Stimulated activated naive B cell treated with anti-CD40 and anti-IgM and Interleukin-4, amounts not matched to agents 10 μg/mL and 1 μg/mL and 100 μg/mL, for 72 hours (primary cell): ENCODE data around the gene LRMDA.

Experiments
- ATAC-seq, 2 donors: fragments of 150-1000 bp; cut with Tn5 transposase; replicated peaks; 2 replicates each; pipeline ENCODE4 v1.10.0; 2021; ENCODE audit warnings: moderate library complexity in 1 of 2
- DNase-seq: peaks from one replicate; pipeline ENCODE4 v3.0.0; 2021
- H3K27ac Mint-ChIP-seq: one replicate; pipeline ENCODE4 v1.8.0; 2022; ENCODE audit warnings: mild to moderate bottlenecking, mixed read lengths
- H3K27me3 Mint-ChIP-seq, 2 donors: one replicate each; pipeline ENCODE4 v1.8.0; 2022; ENCODE audit warnings: mixed read lengths in 2 of 2
- H3K36me3 Mint-ChIP-seq, 2 donors: one replicate each; pipeline ENCODE4 v1.8.0; 2022; ENCODE audit warnings: mixed read lengths in 2 of 2, mild to moderate bottlenecking in 1 of 2
- H3K4me1 Mint-ChIP-seq, 2 donors: one replicate each; pipeline ENCODE4 v1.8.0; 2022; ENCODE audit warnings: mixed read lengths in 2 of 2, mild to moderate bottlenecking in 1 of 2
- H3K4me3 Mint-ChIP-seq, 2 donors: one replicate each; pipeline ENCODE4 v1.8.0; 2022; ENCODE audit warnings: mild to moderate bottlenecking in 2 of 2, mixed read lengths in 2 of 2, moderate library complexity in 1 of 2
- H3K9me3 Mint-ChIP-seq, 2 donors: one replicate each; pipeline ENCODE4 v1.8.0; 2022; ENCODE audit warnings: mixed read lengths in 2 of 2, mild to moderate bottlenecking in 1 of 2

LRMDA gene

DNA sequence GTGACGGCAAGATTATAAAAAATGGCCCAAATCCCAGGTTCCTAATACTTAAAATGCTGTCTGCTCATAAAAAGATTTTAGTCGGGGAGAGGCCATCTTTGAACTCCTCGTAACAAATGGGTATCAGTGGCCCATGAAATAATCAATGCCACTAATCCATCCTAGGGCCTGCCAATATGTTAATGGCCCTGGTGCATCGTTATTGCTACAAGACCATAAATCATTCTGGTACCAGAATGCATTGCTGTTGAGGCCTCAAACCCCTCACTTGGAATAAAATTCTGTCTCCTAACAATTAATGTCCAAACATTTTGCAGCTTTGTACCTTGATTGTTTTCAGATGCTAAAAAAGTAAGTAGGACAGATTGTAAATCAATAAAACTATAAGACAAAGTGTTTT is 290.6 kb downstream of the LRMDA start:
- Mint-ChIP-seq H3K36me3 (no peaks in the 10 kb centered on the region), H3K27me3 (no peaks in the 10 kb centered on the region)

DNA sequence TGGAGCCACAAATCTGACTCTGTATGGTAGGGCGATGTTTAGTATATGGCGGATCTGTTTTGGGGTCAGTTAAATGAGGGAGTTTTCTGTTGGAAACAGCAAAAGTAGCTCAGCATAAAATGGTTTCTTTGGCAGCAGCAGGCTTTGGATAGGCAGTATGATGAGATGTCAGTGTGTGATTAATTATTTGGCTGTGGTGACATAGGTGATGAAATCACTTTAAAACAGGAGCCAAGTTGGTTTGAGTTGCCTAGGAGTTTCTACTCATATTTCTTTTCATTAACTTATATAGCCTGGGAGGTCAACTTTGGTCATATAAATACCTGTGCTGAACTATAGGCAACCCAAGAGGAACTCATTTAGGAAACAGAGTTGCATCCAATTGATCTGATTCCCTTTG is 291.2 kb downstream of the LRMDA start:
- no peak for DNase-seq
- Mint-ChIP-seq H3K27ac (no peak overlapping the region), H3K36me3 (no peaks in the 10 kb centered on the region), H3K4me3 (no peak overlapping the region), H3K9me3 (no peaks in the 10 kb centered on the region), H3K4me1 (no peaks in the 10 kb centered on the region), H3K27me3 (no peaks in the 10 kb centered on the region)
- ATAC-seq, result no peak

More for the DNA sequence above, 290.6 kb downstream of the LRMDA start:
- DNase-seq, result no peak
- no peak overlapping the region for H3K27ac Mint-ChIP-seq
- no peaks in the 10 kb centered on the region for H3K4me1 Mint-ChIP-seq
- H3K9me3 Mint-ChIP-seq, result no peaks in the 10 kb centered on the region
- ATAC-seq, result no peak
- H3K4me3 Mint-ChIP-seq, result no peak overlapping the region

- ATAC-seq (no peak), DNase-seq (no peak)
- Mint-ChIP-seq H3K27ac (no peak overlapping the region), H3K27me3 (no peaks in the 10 kb centered on the region), H3K36me3 (no peaks in the 10 kb centered on the region), H3K9me3 (no peaks in the 10 kb centered on the region), H3K4me3 (no peak overlapping the region), H3K4me1 (no peaks in the 10 kb centered on the region)
Observed at GRCh38 chr10:75723319-75723980, 292.0 kb downstream of the LRMDA start.

GRCh38 chr10:75724047-75724446 is 292.6 kb downstream of the LRMDA start:
- no peak overlapping the region for H3K4me3 Mint-ChIP-seq
- H3K27me3 Mint-ChIP-seq, result no peaks in the 10 kb centered on the region
- H3K27ac Mint-ChIP-seq, result no peak overlapping the region
- no peaks in the 10 kb centered on the region for H3K36me3 Mint-ChIP-seq
- H3K9me3 Mint-ChIP-seq, result no peaks in the 10 kb centered on the region
- ATAC-seq, result no peak
- DNase-seq, result no peak
- no peaks in the 10 kb centered on the region for H3K4me1 Mint-ChIP-seq

DNA sequence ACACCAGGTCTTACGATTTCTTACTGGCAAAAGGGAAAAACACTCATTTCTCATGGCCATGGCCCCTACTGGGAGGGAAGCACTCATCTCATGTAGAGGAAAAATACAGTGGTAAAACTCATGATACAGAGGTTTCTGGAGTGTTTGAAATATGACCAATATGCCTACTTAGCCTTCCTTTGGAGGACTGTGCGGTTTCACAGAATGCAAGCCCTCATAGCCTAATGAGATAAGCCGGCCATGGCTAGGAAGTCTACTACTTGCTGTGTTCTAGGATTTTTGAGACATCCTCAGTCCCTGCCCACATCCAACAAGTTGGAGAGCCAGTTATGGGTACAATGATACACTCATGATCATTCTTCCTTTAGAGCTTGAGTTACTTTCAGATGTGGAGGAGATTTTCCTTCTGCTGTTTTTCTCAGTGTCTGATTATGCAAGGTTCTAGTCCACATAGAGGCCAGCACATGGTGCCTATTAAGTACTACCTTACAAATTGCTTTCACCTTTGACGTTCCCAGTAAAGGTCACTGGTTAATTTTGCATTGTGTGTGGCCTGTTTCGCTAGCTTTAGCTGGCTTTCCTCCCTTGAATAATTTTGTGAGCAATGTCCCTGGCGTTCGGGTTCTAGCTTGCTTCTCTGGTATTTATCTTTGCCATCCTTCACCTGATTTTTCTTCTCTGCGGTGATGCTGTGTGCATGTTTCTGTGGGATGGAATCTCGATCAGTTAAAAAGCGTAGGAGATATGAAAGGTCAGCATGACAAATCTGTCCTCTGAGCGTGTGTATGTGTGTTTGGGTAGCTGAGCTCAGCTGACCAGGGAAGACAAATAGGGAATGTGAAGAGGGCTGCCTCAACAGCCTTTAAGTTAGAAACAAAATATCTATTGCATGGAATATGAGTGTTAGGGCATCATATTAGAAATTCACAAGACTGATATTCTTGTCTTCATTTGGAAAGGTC is 295.4 kb downstream of the LRMDA start:
- H3K9me3 Mint-ChIP-seq, result no peaks in the 10 kb centered on the region
- no peaks in the 10 kb centered on the region for H3K27me3 Mint-ChIP-seq
- H3K4me3 Mint-ChIP-seq, result no peak overlapping the region
- ATAC-seq (no peak), DNase-seq (no peak)
- H3K4me1 Mint-ChIP-seq, result no peaks in the 10 kb centered on the region
- no peak overlapping the region for H3K27ac Mint-ChIP-seq
- no peaks in the 10 kb centered on the region for H3K36me3 Mint-ChIP-seq

DNA sequence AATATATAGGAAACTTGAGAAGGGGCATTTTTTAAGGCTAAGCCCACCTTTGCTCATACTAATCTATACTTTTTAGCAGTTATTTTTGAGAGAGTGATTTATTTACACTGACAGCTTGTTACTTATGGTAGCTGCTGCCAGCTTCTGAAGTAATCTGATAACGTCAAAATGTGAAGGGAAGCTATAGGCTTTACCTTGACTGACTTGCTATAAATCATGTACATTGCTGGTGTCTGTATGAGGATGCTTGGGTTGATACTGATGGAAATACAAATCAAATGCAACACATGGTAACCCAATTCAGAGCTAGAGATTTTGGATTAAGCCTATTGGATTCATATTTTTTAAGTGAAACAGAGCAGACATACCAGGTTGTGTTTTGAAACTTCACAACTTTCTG is 299.4 kb downstream of the LRMDA start:
- no peak for ATAC-seq
- no peaks in the 10 kb centered on the region for H3K9me3 Mint-ChIP-seq

DNA sequence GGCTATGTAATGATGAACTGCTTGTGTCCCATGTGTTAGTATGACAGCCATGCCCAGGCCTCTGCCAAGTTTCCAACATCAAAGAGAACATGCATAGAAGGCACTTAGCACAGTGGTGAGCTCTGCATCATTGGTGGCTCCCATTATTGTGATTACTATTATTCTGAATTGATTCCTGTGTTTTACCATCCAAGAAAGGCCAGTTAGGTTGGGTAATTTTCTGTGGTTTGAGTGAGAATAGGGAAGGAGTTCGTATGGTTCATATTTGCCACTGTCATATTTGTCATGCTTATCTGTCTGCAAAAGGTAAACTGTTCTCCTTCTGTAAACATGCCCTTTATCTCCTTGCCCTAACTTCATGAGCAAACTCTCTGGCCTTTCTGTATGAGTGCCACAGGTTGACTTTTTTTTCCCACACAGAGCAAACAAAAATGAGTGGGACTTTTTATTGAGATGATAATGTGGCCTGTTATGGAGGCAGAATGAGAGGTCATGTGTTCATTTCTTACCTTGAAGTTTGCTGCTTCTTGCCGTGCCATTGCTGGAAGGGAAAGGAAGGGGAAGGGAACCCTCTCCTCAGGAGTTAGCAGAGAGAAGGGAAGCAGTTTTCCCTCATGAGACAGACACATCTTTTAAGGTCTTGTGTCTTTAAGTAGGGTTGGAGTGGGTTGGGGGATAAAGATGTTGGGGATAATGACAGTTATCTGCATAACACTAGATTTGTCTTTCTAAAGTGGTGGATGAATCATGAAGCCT is 301.9 kb downstream of the LRMDA start:
- H3K4me3 Mint-ChIP-seq, result no peak overlapping the region

More for the DNA sequence above, 299.4 kb downstream of the LRMDA start:
- Mint-ChIP-seq H3K36me3 (no peaks in the 10 kb centered on the region), H3K27me3 (no peaks in the 10 kb centered on the region), H3K4me1 (no peaks in the 10 kb centered on the region), H3K4me3 (no peak overlapping the region), H3K27ac (no peak overlapping the region)
- DNase-seq, result no peak

GRCh38 chr10:75736151-75736640 is 304.8 kb downstream of the LRMDA start:
- no peak overlapping the region for H3K27ac Mint-ChIP-seq
- peaks cover 0 to 5% of the 10 kb centered on the region in 2 donors for H3K27me3 Mint-ChIP-seq
- no peak overlapping the region for H3K4me3 Mint-ChIP-seq
- H3K4me1 Mint-ChIP-seq, result no peaks in the 10 kb centered on the region
- H3K36me3 Mint-ChIP-seq, result no peaks in the 10 kb centered on the region
- ATAC-seq (no peak), DNase-seq (no peak)
- peaks cover 0 to 1% of the 10 kb centered on the region in 2 donors for H3K9me3 Mint-ChIP-seq

More for the DNA sequence above, 301.9 kb downstream of the LRMDA start:
- H3K4me1 Mint-ChIP-seq, result no peaks in the 10 kb centered on the region
- H3K27ac Mint-ChIP-seq, result no peak overlapping the region
- H3K9me3 Mint-ChIP-seq, result no peaks in the 10 kb centered on the region
- peaks cover 0 to 5% of the 10 kb centered on the region in 2 donors for H3K27me3 Mint-ChIP-seq
- ATAC-seq (no peak), DNase-seq (no peak)
- H3K36me3 Mint-ChIP-seq, result no peaks in the 10 kb centered on the region

DNA sequence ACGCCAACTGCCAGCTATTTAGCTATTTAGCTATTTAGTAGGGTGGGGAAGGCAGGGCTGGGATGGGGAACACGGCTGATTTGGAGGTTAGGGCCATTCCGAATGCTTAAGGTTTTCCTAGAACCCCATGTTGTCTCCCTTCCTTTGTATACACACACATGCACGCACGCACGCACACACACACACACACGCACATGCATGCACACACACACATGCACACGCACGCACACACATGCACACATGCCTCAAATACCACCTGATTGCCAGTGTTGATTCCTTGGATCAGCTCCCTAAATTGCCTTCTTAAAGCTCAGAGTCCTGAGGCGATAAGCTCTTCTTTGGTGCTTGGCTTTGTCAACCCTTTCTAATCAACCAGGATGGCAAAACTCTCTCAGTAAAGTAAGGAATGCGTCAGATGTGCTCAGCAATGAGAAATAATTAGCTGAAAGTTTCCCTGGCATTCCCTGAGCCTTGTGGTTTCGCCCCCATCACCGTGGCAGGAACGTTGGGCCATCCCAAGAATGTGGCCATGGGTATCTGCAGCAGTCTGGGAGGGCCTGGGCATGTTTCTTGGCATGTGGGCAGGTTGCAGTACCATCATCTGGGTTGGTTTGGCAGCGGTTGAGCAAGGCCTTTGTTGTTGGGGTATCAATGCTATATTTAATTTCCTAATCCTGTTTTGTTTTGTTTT is 305.6 kb downstream of the LRMDA start:
- H3K27ac Mint-ChIP-seq, result no peak overlapping the region
- H3K36me3 Mint-ChIP-seq, result no peaks in the 10 kb centered on the region
- DNase-seq (no peak), ATAC-seq (no peak)
- H3K4me1 Mint-ChIP-seq, result no peaks in the 10 kb centered on the region
- peaks cover 2% of the 10 kb centered on the region in 2 donors for H3K9me3 Mint-ChIP-seq
- H3K4me3 Mint-ChIP-seq, result no peak overlapping the region
- peaks cover 0 to 5% of the 10 kb centered on the region in 2 donors for H3K27me3 Mint-ChIP-seq

DNA sequence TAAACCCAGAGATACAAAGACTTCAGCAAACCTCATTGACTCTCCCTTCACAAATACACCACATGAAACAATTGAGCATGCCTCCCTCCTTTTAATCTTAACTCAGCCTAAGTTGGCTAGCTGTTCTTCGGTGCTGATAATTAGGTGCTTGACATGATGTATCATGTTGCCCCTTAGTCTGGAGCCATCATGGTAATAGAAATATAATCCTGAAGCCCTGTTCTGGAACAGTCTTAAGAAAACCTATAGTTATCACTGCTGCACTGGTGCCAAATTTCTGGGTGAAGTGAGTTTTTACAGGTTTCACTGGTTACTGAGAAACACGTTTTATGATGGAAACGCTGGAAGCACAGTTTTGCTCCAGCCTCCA is 306.1 kb downstream of the LRMDA start:
- Mint-ChIP-seq H3K27me3 (peaks cover under 1 to 5% of the 10 kb centered on the region in 2 donors), H3K36me3 (no peaks in the 10 kb centered on the region), H3K27ac (no peak overlapping the region), H3K9me3 (peaks cover 2 to 4% of the 10 kb centered on the region in 2 donors), H3K4me1 (no peaks in the 10 kb centered on the region), H3K4me3 (no peak overlapping the region)
- no peak for ATAC-seq
- DNase-seq, result no peak

- Mint-ChIP-seq H3K27ac (no peak overlapping the region), H3K27me3 (peaks cover 4 to 5% of the 10 kb centered on the region in 2 donors), H3K9me3 (peaks cover 2 to 4% of the 10 kb centered on the region in 2 donors), H3K36me3 (no peaks in the 10 kb centered on the region), H3K4me1 (no peaks in the 10 kb centered on the region), H3K4me3 (no peak overlapping the region)
- ATAC-seq (no peak), DNase-seq (no peak)
Observed at GRCh38 chr10:75738924-75739323, 307.5 kb downstream of the LRMDA start.

DNA sequence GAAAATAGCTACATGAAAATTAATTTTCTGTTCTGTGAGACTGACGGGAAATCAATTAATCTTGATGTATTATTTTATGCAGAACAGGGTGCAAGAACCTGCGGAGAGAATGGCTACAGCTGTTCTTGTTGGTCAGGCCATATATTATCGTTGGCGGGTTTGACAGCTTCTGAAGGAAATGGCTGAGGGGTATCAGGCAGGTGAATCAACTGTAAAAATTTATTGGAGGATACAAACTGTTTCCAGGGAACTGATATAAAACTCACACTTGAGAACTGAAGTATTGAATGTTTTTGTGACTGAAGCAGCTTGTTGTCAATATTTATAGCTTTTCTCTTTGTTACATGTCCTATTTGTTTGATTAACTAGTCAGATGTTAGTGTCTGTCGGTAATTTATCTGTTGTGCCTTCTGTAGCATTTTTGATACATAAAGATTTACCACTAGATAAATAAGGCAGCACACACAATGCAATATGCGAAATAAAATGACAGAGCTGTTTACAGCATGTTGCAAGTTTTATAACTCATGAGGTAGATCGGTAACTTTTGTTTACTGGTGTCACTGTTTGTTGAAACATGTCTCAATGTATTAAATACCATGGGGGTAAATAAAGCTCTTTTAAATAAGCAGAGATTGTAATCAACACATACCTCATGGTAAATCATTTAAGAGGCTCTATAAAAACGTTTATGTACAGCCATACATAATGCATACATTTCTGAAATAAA is 308.2 kb downstream of the LRMDA start:
- Mint-ChIP-seq H3K36me3 (no peaks in the 10 kb centered on the region), H3K27me3 (peaks cover 4 to 5% of the 10 kb centered on the region in 2 donors), H3K4me3 (no peak overlapping the region), H3K27ac (no peak overlapping the region), H3K9me3 (peaks cover 2 to 4% of the 10 kb centered on the region in 2 donors), H3K4me1 (no peaks in the 10 kb centered on the region)
- DNase-seq (no peak), ATAC-seq (no peak)

- H3K4me1 Mint-ChIP-seq, result no peaks in the 10 kb centered on the region
- peaks cover 4 to 5% of the 10 kb centered on the region in 2 donors for H3K27me3 Mint-ChIP-seq
- H3K27ac Mint-ChIP-seq, result no peak overlapping the region
- H3K9me3 Mint-ChIP-seq, result peaks cover 2 to 4% of the 10 kb centered on the region in 2 donors
- ATAC-seq (no peak), DNase-seq (no peak)
- H3K36me3 Mint-ChIP-seq, result no peaks in the 10 kb centered on the region
- H3K4me3 Mint-ChIP-seq, result no peak overlapping the region
Observed at GRCh38 chr10:75740541-75740940, 309.1 kb downstream of the LRMDA start.
